NAMALWA (cell line): ENCODE results near the gene COA8.
"Not testable (repeated sequence)": the region's sequence is repeated elsewhere in the genome, so short reads cannot be mapped to it uniquely, and the experiment has no call there.

Experiments
- DNase-seq: peaks from one replicate; pipeline ENCODE4 v3.0.0-alpha.2; 2015; ENCODE audit warnings: low spot score

COA8 gene

DNA sequence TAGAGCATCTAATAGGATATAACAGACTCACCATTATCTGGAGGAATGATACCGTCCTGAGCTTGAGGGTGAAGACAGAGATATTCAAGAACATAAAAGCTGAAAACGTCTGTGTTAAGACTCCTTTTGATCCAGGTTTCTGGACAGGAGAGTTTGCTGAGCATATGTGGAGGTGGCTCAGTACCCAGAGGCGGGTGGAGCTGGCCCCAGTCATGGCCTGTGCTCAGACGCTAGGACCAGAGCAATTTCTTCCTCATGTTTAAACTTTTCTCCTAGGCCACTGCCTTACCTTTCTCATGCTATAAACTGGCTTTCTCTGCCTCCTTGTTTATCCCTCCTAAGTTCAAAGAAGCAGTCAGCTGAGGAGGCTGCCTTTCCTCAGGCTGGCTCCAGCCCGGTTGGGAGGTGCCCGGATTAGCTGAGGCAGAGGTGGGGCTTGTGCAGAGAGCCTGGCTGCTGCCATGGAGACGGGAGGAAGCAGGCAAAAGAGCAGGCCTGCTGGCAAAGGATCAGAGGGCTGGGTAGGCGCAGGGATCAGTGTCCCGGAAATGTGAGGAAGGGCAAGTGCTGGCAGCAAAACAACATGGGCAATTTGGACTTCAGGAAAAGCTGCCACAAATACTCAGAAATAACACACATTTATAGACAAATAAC lies 13.7 kb downstream of the COA8 start:
- DNase-seq = no peak

DNA sequence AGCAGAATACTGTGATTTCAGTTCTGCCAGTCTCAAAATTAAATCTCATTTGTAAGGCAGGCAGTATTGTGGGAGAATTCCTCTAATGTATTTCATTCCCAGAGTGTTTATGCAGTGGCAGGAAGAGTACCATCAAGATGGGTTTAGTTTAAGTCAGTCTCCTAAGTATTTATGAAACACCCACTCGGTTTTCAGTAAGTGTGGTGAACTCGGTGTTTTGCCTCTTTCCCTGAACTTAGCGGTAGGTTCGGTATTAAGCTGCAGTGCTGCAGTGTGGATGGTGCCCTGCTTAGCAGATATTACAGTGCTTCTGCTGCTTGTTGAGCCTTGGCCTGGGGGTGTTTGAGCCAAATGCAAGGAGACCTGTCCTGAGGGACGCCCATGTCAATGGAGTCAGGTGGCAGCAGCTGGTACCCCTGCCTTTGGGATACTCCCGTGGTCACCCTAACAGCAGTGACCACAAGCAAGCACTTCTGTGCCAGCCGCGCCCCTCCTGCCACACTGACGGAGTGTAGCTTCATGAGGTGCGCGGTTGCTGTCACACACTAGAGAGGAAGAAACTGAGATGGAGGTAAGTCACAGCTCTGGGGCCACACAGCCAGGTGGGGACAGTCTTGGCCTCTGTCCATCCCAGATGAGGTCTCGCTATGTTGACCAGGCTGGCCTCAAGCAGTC lies 15.8 kb downstream of the COA8 start:
- no peak for DNase-seq

DNA sequence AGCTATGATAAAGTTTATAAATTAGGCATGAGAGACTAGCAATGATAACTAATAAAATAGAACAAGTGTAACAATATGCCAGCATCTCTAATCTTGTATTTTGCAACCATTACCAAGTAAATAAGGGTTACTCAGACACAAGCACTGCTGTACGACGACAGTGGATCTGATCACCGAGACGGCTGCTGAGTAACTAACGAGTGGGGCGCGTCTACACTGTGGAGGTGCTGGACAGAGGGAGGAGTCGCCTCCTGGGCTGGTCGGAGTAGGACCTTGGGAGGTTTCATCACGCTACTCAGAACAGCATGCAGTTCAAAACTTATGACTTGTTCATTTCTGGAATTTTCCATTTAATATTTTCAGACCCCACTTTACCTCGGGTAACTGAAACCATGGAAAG lies 18.4 kb downstream of the COA8 start:
- DNase-seq = no peak

DNA sequence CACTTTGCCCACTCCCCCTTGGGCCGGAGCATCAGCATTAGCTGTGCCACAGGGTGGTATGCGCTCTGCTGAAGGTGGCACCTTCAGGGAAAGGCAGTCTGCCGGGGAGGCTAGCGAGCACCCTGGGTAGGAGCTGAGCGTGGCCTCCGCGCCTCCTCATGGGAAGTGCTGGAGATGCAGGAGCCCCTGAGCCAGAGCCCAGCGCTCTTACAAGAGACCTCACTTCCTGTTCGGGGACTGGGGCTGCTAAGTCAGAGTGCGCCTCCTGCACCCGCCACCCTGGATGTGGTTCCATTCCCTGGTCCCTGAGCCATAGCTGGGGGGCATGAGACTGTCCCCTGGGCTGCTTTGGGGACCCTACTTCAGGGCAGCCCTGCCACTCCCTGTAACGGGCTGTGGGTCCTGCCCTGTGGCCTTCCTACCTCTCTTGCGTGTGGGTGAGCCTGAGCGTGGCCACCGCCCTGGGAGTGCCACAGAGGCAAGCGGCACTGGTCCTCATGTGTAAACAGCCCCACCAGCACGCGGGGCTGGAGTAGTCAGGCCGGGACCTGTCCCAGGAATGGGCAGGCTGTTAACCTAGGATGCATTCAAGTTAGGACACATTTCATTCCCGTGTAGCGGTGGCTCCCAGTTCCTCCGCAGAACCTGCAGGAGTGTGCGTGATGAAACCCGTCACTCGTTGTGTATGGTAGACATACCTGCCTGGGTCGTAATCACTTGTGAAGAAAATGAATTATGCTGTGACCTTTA lies 19.4 kb downstream of the COA8 start:
- no peak for DNase-seq

DNA sequence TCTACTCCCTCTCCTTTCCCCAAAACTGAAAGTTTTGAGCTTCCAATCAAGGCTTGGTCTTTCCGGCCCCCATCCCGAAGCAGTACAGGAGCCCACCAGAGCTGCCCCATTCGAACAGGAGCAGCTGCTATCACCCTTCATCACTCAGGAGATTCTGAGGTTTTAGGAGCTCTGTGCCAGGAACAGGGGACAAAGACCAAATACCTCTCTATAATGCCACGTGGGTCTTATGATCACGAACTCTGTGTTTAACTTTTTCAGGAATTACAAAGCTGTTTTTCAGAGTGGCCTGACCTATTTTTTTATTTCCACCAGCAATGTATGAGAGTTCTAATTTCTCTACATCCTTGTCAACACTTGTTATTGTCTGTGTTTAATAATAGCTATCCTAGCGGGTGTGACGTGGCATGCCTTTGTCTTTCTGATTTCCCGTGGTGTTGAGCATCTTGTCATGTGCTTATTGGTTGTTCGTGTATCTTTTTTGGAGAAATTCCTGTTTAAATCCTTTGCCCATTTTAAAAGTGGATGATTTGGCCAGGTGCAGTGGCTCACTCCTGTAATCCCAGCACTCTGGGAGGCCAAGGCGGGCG lies 21.7 kb downstream of the COA8 start:
- DNase-seq = no peak

DNA sequence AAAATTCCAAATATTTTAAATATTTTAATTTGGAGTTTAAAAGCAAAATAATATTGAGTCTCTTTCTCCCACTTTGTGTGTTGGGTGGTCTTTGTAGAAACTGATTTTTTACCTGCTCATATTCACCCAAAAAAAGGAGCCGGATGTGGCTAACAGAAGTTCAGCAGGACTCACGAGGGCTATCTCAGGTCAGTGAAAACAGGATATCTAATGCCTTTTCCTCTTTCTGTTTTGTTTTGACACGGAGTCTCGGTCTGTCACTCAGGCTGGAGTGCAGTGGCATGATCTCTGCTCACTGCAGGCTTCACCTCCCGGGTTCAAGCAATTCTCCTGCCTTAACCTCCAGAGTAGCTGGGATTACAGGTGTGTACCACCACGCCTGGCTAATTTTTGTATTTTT lies 30.8 kb downstream of the COA8 start:
- DNase-seq = no peak

DNA sequence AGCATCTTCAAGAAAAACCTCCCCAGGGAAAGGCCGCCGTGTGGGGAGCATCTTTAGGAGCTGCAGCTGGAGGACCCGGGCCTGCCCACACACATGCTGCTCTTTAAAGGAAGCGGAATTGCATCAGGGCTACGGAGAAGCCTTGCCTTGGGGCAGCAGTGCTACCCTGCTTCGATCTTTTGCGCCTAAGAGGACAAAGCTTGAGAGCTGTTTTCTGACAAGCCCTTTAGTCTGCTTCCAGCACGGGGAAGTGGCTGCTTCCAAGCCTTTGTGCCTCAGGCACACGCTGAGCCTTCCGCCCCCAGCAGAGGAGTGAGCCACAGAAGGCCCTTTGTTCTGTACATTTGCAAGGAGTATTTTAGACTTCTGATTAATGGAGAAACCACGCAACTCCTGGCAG lies 31.5 kb downstream of the COA8 start:
- no peak for DNase-seq

DNA sequence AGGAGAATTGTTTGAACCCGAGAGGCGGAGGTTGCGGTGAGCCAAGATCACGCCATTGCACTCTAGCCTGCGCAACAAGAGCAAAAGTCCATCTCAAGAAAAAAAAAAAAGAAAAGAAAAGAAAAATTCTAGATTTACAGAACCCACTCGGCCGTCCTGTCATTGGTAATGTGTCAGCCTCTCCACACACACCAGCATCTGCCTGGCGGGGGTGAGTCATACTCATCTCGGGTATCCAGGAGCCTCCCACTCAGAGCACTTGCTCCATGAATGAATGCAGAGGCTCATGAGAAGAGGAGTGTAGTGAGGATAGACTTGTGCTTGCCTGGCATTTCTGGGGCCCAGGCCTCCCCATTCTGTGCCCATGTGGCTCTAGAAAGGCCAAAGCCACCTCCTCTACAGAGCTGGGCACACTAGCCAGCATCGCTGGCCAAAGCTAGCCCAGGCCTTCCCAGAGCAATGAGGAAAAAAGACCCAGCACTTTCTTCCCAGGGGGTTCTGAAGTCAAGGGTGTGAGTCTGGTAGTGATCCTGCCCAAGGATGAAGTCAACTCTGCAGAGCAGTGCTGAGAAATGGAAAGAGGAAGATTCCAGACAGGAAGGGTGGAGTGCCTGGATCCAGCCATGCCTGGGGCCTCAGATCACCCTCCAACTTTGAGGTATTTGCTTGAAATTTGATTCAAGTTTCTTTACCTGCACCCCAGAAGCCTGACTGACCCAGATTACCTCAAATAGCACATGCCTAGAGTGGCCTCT lies 35.0 kb downstream of the COA8 start:
- DNase-seq = no peak

DNA sequence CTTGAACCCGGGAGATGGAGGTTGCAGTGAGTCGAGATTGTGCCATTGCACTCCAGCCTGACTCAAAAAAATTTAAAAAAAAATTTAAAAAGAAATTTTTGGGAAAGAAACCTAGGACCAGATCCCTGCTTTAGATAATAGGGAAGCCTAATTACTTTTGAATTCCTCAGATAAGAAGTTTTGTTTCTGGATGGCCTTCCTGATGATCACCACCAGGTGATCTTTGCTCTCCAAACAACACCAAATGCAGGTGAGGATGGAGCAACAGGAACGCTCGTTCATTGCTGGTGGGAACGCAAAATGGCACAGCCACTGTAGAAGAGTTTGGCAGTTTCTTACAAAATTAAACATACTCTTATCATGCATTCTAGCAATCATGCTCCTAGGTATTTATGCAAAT lies 37.7 kb downstream of the COA8 start:
- no peak for DNase-seq

DNA sequence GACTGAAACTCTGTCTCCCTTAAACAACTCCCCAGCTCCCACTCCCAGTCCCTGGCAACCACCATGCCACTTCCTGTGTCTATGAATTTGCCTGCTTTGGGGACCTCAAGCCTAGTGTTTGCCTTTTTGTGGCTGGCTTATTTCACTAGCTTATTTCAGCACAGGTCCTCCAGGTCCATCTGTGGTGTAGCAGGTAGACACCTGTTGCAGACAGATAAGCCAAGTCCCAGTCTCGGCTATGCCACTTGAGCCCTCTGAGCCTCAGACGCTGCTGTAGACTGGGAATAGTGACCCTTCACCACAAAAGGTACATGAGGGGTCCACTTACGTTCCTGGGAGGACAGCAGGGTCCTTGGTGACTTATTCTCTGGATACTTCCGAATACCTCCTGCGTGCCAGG lies 41.9 kb downstream of the COA8 start:
- no peak for DNase-seq

DNA sequence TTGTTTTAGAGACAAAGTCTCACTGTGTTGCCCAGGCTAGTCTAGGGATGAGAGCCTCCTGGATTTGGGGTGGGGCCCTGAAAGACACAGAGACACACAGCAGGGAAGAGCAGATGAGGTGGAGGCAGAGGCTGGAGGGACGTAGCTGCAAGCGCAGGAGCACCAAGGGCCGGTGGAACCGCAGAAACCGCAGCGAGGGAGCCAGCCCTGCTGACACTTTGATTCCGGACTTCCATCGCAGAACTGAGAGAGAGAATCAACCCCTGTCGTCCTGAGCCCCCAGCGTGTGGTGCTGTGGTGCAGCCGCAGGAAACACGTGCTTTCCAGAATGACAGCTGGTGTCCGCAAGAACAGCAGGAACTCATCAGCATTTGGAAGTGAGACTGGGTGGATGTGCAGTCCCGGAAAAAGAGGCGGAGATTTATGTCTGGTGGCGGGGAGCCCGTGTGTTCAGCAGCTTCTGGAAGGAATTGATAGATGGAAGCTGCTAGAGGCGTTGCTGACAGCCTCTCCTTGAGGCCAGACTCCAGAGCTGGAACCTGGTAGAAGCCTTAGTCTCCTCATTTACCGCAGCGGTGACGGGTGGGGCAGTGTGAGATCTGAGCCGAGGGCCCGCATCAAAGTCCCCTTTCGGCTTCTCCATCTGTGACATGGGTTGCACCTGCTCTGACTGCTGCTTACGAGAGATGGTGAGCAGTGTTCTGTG lies 44.4 kb downstream of the COA8 start:
- DNase-seq = peak; percentile 39

DNA sequence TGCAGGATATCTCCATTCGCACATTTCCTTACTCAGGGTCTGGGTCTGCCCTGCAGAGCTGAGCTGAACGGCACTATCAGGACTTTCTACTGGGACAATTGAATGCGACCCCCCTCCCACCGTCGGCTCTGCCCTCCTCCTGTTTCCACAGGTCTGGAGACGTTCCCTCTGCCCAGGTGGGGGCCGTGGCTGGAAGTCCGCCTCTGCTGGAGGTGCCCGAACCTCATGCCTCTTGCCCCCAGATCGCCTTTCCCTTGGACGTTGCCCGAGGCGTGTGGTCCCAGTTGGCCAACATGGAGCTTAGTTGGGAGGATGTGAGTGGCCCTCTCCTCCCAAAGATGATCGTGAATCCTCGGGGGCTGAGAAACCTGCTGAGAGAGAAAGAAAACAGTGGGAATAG lies 45.1 kb downstream of the COA8 start:
- DNase-seq = no peak

DNA sequence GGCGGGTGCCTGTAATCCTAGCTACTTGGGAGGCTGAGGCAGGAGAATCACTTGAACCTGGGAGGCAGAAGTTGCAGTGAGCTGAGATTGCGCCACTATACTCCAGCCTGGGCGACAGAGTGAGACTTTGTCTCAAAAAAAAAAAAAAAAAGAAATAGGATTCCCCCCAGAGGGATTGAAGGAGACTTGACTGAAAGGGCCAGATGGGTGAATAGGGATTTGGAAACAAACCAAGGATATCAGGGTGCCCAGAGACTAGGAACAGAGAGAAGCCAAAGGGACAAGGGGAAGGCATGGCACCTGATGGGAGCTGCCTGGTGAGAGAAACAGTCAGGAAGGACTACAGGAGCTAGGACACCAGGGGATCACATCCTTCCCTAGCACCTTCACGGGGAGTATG lies 46.3 kb downstream of the COA8 start:
- not testable (repeated sequence) for DNase-seq

DNA sequence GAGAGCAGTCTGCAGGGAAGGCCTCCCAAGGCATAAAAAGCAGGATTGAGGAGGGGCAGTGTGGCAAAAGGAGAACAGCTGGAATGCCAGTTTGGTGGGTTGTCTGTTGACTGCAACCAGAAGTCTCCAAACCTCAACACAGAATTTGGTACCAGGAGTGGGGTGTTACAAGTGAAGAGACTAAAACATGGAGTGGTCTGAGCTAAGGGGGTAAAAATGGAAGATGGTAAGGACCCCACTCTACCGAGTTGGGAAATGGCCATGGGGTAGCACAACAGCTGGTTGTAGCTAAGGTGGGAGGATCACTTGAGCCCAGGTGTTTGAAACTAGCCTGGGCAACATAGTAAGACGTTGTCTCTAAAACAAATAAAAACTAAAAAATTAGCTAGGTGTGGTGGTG lies 48.5 kb downstream of the COA8 start:
- DNase-seq = no peak

DNA sequence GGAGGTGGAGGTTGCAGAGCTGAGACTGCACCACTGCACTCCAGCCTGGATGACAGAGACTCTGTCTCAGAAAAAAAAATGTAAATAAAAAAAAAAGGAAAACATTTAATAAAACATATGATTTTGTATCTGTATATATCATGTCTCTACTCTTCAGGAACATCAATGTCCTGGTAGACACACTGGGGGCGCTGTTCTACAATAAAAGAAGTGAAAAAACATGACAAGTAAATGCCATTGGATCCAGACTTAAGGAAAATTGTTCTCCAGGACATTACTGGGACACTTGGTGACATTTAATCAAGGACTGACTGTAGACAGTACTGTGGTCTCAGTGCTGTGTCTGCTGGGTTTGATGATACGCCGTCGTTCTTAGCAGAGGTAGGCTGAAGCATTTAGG lies 50.8 kb downstream of the COA8 start:
- no peak for DNase-seq

DNA sequence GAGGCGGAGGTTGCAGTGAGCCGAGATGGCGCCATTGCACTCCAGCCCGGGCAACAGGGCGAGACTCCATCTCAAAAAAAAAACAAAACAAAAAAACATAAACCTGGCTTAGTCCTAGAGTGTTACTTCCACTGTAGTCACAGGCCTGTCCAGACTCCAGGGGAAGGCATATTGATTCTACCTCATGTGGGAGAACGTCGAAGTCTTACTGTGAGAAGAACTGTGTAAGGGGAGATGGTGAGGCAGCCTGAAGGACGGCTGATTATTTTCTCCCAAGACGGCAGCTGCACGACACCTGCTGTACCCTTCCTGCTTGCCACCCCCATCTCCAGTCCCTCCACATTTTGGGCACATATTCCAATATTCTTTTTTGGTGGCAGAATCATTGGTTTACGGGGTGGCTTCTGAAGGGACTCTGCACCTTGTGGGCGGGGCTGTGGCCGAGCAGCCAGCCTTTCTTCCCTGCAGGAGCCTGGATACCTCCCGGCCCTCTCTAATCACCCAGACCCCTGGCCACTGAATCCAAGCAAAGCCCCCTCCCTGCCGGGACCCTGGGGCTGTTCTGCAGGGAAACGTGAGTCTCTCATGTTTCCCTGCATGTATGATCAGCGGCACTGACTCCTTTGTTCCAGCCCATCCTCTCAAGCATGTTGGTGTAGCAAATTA lies 54.0 kb downstream of the COA8 start:
- DNase-seq = no peak

DNA sequence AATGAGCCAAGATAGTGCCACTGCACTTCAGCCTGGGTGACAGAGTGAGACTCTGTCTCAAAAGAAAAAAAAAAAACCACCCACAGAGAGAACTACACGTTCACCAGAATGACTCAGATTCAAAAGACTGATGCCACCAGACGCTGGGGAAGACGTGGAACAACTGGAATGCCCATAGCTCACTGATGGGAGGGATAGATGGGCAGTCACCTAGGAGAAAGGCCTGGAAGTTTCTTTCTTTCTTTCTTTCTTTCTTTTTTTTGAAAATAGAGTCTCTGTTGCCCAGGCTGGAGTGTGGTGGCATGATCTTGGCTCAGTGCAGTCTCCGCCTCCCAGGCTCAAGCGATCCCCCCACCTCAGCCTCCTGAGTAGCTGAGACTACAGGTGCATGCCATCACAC lies 56.3 kb downstream of the COA8 start:
- DNase-seq = no peak

DNA sequence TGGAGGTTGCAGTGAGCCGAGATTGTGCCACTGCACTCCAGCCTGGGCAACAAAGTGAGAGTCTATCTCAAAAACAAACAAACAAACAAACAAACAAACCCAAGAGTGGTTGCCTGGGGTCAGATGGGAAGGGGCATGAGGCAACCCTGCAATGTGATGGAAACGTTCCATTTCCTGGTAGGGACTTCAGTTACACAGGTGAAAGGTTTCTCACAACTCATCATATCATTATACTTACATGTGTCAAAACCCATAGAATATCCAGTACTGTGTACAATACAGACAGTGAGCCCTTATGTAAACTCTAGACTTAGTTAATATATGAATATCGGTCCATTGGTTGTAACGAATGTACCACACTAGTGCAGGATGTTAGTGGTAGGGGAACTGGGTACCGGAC lies 59.1 kb downstream of the COA8 start:
- no peak for DNase-seq

DNA sequence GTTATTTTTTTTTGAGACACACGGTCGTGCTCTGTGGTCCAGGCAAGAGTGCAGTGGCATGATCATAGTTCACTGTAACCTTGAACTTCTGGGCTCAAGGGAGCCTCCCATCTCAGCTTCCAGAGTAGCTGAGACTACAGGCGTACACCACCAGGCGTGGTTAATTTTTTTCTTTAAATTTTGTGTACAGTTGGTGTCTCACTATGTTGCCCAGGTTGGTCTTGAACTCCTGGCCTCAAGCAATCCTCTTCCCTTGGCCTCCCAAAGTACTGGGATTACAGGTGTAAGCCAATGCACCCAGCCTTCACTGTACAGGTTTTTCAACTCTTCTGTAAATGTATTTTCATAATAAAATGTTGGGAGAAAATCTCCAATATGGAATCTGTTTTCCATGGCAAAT lies 60.5 kb downstream of the COA8 start:
- DNase-seq = no peak

DNA sequence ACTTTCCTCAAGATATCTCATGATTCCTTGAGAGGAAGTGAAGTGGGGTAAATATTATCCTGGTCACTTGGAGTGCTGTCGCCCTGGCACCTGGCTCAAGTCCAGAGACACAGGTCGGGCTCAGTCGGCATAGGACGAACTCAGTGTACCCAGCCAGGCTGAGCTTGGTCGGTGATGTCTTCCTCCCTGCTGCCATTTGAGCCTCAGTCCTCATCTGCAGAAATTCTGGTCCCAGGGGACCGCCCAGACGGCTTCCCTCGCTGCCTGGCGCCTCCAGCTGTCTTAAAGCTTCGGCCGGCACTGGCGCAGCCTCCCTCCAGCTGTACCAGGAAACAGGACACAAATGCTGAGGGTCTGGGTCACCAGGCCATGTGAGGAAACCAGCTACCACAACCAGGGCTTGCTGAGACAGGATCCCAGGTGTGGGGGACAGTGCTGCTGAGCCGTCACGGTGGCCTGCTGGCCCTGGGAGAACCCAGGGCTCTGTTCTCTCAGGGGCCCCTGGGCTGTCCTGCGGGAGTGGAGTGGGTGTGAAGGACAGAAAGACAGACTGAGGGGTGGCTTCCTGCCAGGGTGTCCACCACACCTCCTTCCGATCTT lies 61.2 kb downstream of the COA8 start:
- DNase-seq = peak; percentile 71

DNA sequence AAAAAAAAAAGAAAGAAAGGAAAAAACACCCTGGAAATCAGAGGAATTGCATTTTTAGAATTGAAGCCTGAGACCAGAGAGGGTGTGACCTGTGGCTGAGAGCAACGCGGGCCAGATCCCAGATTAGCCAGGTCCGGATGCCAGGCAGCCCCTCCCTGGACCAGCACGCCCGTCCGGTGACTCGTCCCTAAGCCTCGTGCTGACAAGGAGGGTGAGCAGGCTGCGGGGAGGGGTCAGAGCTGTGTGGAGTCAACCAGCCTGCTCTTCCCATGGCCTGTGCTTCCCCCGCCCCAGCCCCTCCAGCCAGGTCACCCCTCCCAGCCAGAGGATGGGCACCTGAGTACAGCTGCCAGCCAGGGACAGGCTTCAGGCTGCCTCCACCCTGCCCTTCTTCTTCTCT lies 62.1 kb downstream of the COA8 start:
- no peak for DNase-seq
